Activated naive CD4-positive, alpha-beta T cell treated with anti-CD3 and anti-CD28 coated beads, Interleukin-2, amount 10 ng/mL, durations not matched to agents 7 days and 5 days (primary cell): Measurements from ENCODE around the gene SLC6A12.

ENCODE experiments used
- CTCF ChIA-PET: fragments of 350-600 bp; sonication (Branson Sonifier 250); formaldehyde crosslinking; loops from one replicate; lab custom pipeline; 2021; ENCODE audit warnings: antibody characterized with exemption; lab: Charles Lee
- DNase-seq: peaks from one replicate; pipeline ENCODE4 v3.0.0-alpha.2; 2020
- H3K27ac Mint-ChIP-seq: one replicate; pipeline ENCODE4 v1.8.0; 2021; ENCODE audit warnings: mild to moderate bottlenecking, moderate library complexity, mixed read lengths
- H3K27me3 Mint-ChIP-seq: one replicate; pipeline ENCODE4 v1.8.0; 2021; ENCODE audit warnings: mild to moderate bottlenecking, mixed read lengths
- H3K36me3 Mint-ChIP-seq: one replicate; pipeline ENCODE4 v1.8.0; 2021; ENCODE audit warnings: mixed read lengths
- H3K4me1 Mint-ChIP-seq: one replicate; pipeline ENCODE4 v1.8.0; 2021; ENCODE audit warnings: mixed read lengths
- H3K4me3 Mint-ChIP-seq: one replicate; pipeline ENCODE4 v1.8.0; 2021; ENCODE audit warnings: mild to moderate bottlenecking, moderate library complexity, mixed read lengths
- H3K9me3 Mint-ChIP-seq: one replicate; pipeline ENCODE4 v1.8.0; 2021; ENCODE audit warnings: mixed read lengths

SLC6A12 gene

DNA sequence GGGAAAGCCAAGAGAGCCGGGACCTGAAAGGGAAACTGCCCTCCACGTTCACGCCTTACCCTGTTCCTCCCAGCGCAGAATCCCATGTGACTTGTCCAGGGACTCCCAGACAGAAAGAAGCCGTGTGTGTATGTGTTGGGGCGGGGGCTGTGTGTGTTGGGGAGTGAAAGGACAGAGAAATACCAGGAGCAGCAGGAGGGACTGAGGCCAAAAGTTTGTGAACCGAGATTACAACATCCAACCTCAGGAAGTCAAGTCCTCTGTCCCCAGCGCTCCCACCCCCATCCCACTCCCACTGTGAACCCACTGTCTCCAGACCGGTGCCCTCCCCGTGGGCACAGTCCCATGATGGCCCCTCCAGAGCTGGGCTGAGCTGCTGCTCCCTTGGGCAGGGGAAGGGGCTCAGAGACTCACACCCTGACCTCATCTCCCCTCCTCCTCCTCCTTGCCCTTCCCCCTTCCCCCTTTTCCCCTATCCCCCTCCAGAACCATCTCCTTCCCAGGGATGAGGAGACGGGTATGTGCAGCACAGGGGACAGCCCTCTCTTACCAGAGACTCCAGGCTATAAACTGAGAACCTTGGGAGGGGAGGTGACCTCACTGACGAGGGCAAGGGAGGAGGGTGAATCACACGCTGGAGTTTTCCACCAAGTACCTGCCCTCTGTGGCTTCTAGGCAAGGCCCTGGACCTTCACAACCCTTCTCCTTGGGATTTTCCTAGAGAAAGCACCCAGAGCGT, at the start of gene SLC6A12:
SLC6A12 (minus strand) TSS at position 155 of the 739 bp plus-strand sequence. CDS start 4,171 bp downstream, outside the sequence.
- no peak within 1 kb of the TSS for H3K27ac Mint-ChIP-seq
- H3K36me3 Mint-ChIP-seq, result no peaks in the 10 kb centered on the region
- DNase-seq, result no peak
- H3K9me3 Mint-ChIP-seq, result no peaks in the 10 kb centered on the region
- H3K4me3 Mint-ChIP-seq, result no peak within 1 kb of the TSS
- H3K27me3 Mint-ChIP-seq, result peaks cover 57% of the 10 kb centered on the region
- H3K4me1 Mint-ChIP-seq, result no peaks in the 10 kb centered on the region
- CTCF ChIA-PET, result no interaction called here

GRCh38 chr12:263574-263973, 49.6 kb upstream of the SLC6A12 start:
- Mint-ChIP-seq H3K4me1 (peaks cover 4% of the 10 kb centered on the region), H3K4me3 (no peak overlapping the region), H3K27ac (no peak overlapping the region), H3K9me3 (no peaks in the 10 kb centered on the region), H3K36me3 (no peaks in the 10 kb centered on the region), H3K27me3 (peaks cover 30% of the 10 kb centered on the region)
- CTCF ChIA-PET, result no interaction called here
- no peak for DNase-seq

- Mint-ChIP-seq H3K4me1 (peaks cover 4% of the 10 kb centered on the region), H3K4me3 (no peak within 1 kb of the TSS), H3K36me3 (no peaks in the 10 kb centered on the region), H3K9me3 (no peaks in the 10 kb centered on the region), H3K27ac (no peak within 1 kb of the TSS), H3K27me3 (peaks cover 37% of the 10 kb centered on the region)
- no peak for DNase-seq
- CTCF ChIA-PET, result no interaction called here
Observed at GRCh38 chr12:262817-263216, 48.9 kb upstream of the SLC6A12 start, which contains the start of gene SLC6A13. Gene SLC6A13, minus strand, starts transcription at chr12:262836. Its CDS starts 2,784 bp downstream, at chr12:260052.

- H3K36me3 Mint-ChIP-seq, result no peaks in the 10 kb centered on the region
- H3K27ac Mint-ChIP-seq, result no peak overlapping the region
- DNase-seq, result no peak
- peaks cover 4% of the 10 kb centered on the region for H3K4me1 Mint-ChIP-seq
- peaks cover 40% of the 10 kb centered on the region for H3K27me3 Mint-ChIP-seq
- H3K9me3 Mint-ChIP-seq, result no peaks in the 10 kb centered on the region
- CTCF ChIA-PET, result no interaction called here
- no peak overlapping the region for H3K4me3 Mint-ChIP-seq
Observed at GRCh38 chr12:262113-262512, 48.2 kb upstream of the SLC6A12 start.

- DNase-seq, result no peak
- peaks cover 51% of the 10 kb centered on the region for H3K27me3 Mint-ChIP-seq
- H3K27ac Mint-ChIP-seq, result no peak overlapping the region
- no peaks in the 10 kb centered on the region for H3K4me1 Mint-ChIP-seq
- H3K4me3 Mint-ChIP-seq, result no peak overlapping the region
- H3K9me3 Mint-ChIP-seq, result no peaks in the 10 kb centered on the region
- CTCF ChIA-PET, result no interaction called here
- no peaks in the 10 kb centered on the region for H3K36me3 Mint-ChIP-seq
Observed at GRCh38 chr12:257521-258321, 43.8 kb upstream of the SLC6A12 start.

- H3K4me1 Mint-ChIP-seq, result no peaks in the 10 kb centered on the region
- H3K27ac Mint-ChIP-seq, result no peak overlapping the region
- no peak overlapping the region for H3K4me3 Mint-ChIP-seq
- CTCF ChIA-PET, result no interaction called here
- DNase-seq, result no peak
- no peaks in the 10 kb centered on the region for H3K9me3 Mint-ChIP-seq
- no peaks in the 10 kb centered on the region for H3K36me3 Mint-ChIP-seq
- H3K27me3 Mint-ChIP-seq, result peaks cover 46% of the 10 kb centered on the region
Observed at GRCh38 chr12:256958-257357, 43.0 kb upstream of the SLC6A12 start.

DNA sequence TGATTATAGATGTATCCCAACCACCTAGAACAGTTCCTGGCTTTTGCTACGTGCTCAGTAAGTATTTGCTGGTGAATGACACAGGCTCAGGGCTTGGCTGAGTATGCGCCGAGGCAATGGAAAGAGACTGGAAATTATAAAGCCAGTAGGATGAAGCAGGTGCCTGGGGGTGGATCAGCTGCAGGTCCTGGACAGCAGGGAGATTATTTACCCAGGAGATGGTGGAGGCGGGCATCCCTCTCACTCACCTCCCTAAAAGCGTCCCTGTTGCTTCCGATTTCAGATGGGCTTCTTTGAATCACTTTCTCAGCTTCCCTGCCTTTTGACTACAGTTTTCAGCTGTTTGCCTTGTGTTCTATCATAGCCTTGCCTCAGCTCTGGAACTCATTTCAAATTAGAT, 42.3 kb upstream of the SLC6A12 start:
- H3K27ac Mint-ChIP-seq, result no peak overlapping the region
- DNase-seq, result no peak
- CTCF ChIA-PET, result no interaction called here
- no peaks in the 10 kb centered on the region for H3K4me1 Mint-ChIP-seq
- H3K4me3 Mint-ChIP-seq, result no peak overlapping the region
- H3K9me3 Mint-ChIP-seq, result no peaks in the 10 kb centered on the region
- H3K27me3 Mint-ChIP-seq, result peaks cover 45% of the 10 kb centered on the region
- no peaks in the 10 kb centered on the region for H3K36me3 Mint-ChIP-seq

DNA sequence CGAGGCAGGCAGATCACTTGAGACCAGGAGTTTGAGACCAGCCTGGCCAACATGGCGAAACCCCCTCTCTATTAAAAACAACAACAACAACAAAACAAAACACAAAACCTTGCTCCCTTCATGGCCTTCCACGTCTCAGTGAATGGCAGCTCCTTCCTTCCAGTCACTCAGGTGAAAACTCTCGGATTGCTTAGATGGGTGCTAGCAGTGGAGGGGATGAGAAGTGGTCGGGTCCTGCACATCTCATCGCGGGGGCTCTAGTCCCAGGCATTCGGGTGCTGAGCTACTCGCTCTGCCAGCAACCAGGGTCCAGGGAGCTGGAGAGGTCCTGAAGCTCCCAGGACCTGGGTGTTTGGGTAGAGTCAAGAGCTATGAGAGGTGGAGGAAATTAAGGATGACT, 41.0 kb upstream of the SLC6A12 start:
- Mint-ChIP-seq H3K36me3 (no peaks in the 10 kb centered on the region), H3K4me3 (no peak overlapping the region), H3K4me1 (no peaks in the 10 kb centered on the region), H3K27me3 (peaks cover 41% of the 10 kb centered on the region), H3K9me3 (no peaks in the 10 kb centered on the region), H3K27ac (no peak overlapping the region)
- DNase-seq, result no peak
- CTCF ChIA-PET, result no interaction called here

GRCh38 chr12:254039-254438, 40.1 kb upstream of the SLC6A12 start:
- H3K4me1 Mint-ChIP-seq, result no peaks in the 10 kb centered on the region
- H3K9me3 Mint-ChIP-seq, result no peaks in the 10 kb centered on the region
- no peak overlapping the region for H3K4me3 Mint-ChIP-seq
- H3K27ac Mint-ChIP-seq, result no peak overlapping the region
- CTCF ChIA-PET, result no interaction called here
- no peaks in the 10 kb centered on the region for H3K36me3 Mint-ChIP-seq
- DNase-seq, result no peak
- peaks cover 40% of the 10 kb centered on the region for H3K27me3 Mint-ChIP-seq

- no peak for DNase-seq
- no peaks in the 10 kb centered on the region for H3K9me3 Mint-ChIP-seq
- H3K4me3 Mint-ChIP-seq, result no peak overlapping the region
- no peaks in the 10 kb centered on the region for H3K36me3 Mint-ChIP-seq
- CTCF ChIA-PET, result no interaction called here
- H3K27ac Mint-ChIP-seq, result no peak overlapping the region
- no peaks in the 10 kb centered on the region for H3K4me1 Mint-ChIP-seq
- H3K27me3 Mint-ChIP-seq, result peaks cover 38% of the 10 kb centered on the region
Observed at GRCh38 chr12:253116-253831, 39.3 kb upstream of the SLC6A12 start.

DNA sequence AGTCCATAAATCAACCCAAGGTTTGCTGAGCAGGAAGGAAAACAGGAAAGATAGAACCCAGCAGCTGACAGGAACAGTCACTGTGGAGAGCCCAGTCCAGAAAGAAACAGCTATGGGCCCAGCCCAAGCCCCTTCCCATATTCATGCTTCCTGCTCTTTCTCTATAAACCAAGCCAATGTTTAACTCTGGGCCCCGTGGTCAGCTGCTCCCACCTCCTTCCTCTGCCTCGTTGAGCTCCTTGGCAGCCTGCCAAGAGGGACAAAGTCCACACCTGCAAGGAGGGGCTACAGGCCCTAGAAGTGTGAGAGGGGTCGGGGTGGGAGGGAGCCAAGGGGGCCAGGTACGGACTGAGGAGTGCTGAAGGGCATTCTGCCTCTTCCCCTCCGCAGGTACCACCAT, 38.7 kb upstream of the SLC6A12 start:
- Mint-ChIP-seq H3K4me3 (no peak overlapping the region), H3K27me3 (peaks cover 32% of the 10 kb centered on the region), H3K36me3 (no peaks in the 10 kb centered on the region), H3K4me1 (no peaks in the 10 kb centered on the region), H3K9me3 (no peaks in the 10 kb centered on the region), H3K27ac (no peak overlapping the region)
- CTCF ChIA-PET, result no interaction called here
- DNase-seq, result no peak

- CTCF ChIA-PET, result interaction anchor here (0.7 to 0.9 kb wide), 2 partner anchors 8 to 9 kb away, joined by 3 read pairs; no protein-coding TSS in a partner anchor
- H3K4me1 Mint-ChIP-seq, result no peaks in the 10 kb centered on the region
- no peak overlapping the region for H3K27ac Mint-ChIP-seq
- no peak overlapping the region for H3K4me3 Mint-ChIP-seq
- H3K36me3 Mint-ChIP-seq, result no peaks in the 10 kb centered on the region
- no peak for DNase-seq
- peaks cover 7% of the 10 kb centered on the region for H3K9me3 Mint-ChIP-seq
- H3K27me3 Mint-ChIP-seq, result peaks cover 8% of the 10 kb centered on the region
Observed at GRCh38 chr12:247271-247670, 33.3 kb upstream of the SLC6A12 start.

DNA sequence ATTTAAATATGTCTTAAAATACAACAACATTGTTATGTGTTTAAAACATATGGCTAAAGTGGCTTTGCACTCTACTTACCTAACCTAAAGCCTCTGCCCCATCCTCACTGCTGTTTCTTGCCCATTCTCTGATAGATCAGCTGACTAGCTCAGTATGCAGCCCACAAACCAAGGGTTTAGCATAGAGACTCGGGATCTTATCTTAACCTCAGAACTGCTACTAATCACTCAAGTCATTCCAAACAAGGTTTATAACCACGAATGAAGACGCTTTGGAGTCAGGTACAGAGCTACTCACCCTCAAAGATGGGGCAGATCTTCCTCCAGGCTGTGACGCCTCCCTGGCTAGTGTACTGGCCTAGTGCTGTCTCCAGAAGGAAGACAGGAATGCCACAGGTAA, 29.4 kb upstream of the SLC6A12 start:
- Mint-ChIP-seq H3K36me3 (no peaks in the 10 kb centered on the region), H3K27me3 (no peaks in the 10 kb centered on the region), H3K4me3 (no peak overlapping the region), H3K4me1 (no peaks in the 10 kb centered on the region), H3K9me3 (peaks cover 7% of the 10 kb centered on the region), H3K27ac (no peak overlapping the region)
- CTCF ChIA-PET, result no interaction called here
- no peak for DNase-seq

DNA sequence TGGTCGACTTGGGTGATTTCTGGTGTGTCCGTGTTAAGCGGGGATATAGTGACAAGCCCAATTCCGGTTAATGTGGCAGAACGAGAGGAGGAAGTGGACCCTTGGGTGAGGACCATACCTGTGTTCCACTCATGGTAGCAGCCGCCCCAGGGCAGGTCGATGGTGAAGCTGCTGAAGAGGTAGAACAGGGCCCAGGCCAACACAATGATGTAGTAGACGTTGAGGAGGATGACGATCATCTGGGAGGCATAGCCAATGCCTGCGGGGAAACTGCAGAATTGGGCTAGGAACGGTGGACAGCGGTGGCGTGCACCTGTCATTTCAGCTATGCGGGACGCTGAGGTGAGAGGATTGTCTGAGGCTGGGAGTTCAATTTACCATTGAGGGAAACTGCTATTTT, 28.5 kb upstream of the SLC6A12 start:
- H3K4me1 Mint-ChIP-seq, result no peaks in the 10 kb centered on the region
- DNase-seq, result no peak
- no peak overlapping the region for H3K4me3 Mint-ChIP-seq
- H3K27ac Mint-ChIP-seq, result no peak overlapping the region
- H3K36me3 Mint-ChIP-seq, result no peaks in the 10 kb centered on the region
- CTCF ChIA-PET, result no interaction called here
- H3K9me3 Mint-ChIP-seq, result peaks cover 7% of the 10 kb centered on the region
- H3K27me3 Mint-ChIP-seq, result no peaks in the 10 kb centered on the region
